RWPE2 (cell line): ENCODE data around the gene PRICKLE4.

ENCODE experiments used
- ATAC-seq: fragments of 200-7000 bp; cut with Tn5 transposase; 3 replicates; pipeline ENCODE4 v1.9.1; 2021; ENCODE audit warnings: low read depth
- DNase-seq: peaks from one replicate; pipeline ENCODE4 v3.0.0-alpha.2; 2020; ENCODE audit warnings: low spot score
- H3K27ac ChIP-seq: fragments of 450-650 bp; 2 replicates; pipeline ENCODE4 v1.5.1; 2017; ENCODE audit warnings: mild to moderate bottlenecking; ENCODE audit not compliant: poor library complexity, severe bottlenecking
- H3K27me3 ChIP-seq: fragments of 250-450 bp; sonication (Bioruptor Pico); 2 replicates; pipeline ENCODE4 v1.5.1; 2021; ENCODE audit warnings: mild to moderate bottlenecking, moderate library complexity; ENCODE audit not compliant: insufficient read depth, poor library complexity, severe bottlenecking
- H3K36me3 ChIP-seq: fragments of 250-450 bp; sonication (Bioruptor Pico); 2 replicates; pipeline ENCODE4 v1.5.1; 2020; ENCODE audit warnings: low read depth, mild to moderate bottlenecking, moderate library complexity
- H3K4me1 ChIP-seq: fragments of 250-450 bp; sonication (Bioruptor Pico); 2 replicates; pipeline ENCODE4 v1.5.1; 2021; ENCODE audit warnings: mild to moderate bottlenecking, moderate library complexity; ENCODE audit not compliant: insufficient read depth, poor library complexity, severe bottlenecking
- H3K4me3 ChIP-seq: fragments of 250-450 bp; sonication (Bioruptor Pico); 2 replicates; pipeline ENCODE4 v1.5.1; 2021; ENCODE audit warnings: mild to moderate bottlenecking, moderate library complexity; ENCODE audit not compliant: severe bottlenecking
- H3K9me3 ChIP-seq: fragments of 250-450 bp; sonication (Bioruptor Pico); 2 replicates; pipeline ENCODE4 v1.5.1; 2021; ENCODE audit warnings: mild to moderate bottlenecking, moderate library complexity; ENCODE audit not compliant: severe bottlenecking
- TF ChIP-seq, protein P1 (sequence below): fragments of 450-650 bp; IDR thresholded peaks from one replicate; pipeline ENCODE4 v1.5.1; 2017; ENCODE audit warnings: mild to moderate bottlenecking, moderate library complexity; ENCODE audit not compliant: poor library complexity, severe bottlenecking

PRICKLE4 gene

DNA sequence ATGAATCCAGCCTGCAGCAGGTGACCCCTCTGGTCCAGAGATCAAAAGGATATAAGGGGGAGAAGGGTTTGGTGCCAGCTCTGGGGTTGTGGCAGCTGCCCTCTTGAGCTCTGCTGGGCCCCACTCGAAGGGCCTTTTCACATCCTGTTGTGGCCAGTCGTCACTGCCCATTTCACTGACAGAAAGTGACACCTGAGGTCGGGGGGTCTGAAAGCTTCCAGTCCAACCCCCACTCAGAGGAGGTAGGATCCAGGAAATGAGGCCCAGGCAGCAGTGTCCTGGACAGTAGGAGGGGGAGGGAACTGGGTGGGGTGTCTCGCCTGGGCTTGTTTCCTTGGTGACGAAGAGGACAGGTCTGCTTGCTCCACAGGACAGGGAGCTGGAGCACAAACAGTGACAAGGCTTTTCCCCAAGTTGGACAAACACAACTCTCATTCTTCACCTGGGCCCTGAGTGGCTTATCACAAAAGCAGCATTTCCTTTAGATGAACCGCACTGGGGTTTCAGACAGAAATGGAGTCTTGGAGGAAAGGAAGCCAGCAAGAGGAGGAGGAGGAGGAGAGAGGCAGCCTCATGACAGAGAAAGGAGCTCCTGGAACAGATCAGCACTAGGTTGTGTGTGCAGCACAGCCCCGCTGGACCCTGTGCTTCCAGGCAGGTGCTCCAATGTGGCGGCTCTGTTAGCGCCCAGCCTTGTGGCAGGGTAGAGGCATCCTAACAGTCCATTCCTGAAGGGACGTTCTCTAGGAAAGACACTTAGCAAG is 11.9 kb upstream of the PRICKLE4 start:
- no peak overlapping the region for H3K4me3 ChIP-seq
- TF ChIP-seq, protein P1, sequence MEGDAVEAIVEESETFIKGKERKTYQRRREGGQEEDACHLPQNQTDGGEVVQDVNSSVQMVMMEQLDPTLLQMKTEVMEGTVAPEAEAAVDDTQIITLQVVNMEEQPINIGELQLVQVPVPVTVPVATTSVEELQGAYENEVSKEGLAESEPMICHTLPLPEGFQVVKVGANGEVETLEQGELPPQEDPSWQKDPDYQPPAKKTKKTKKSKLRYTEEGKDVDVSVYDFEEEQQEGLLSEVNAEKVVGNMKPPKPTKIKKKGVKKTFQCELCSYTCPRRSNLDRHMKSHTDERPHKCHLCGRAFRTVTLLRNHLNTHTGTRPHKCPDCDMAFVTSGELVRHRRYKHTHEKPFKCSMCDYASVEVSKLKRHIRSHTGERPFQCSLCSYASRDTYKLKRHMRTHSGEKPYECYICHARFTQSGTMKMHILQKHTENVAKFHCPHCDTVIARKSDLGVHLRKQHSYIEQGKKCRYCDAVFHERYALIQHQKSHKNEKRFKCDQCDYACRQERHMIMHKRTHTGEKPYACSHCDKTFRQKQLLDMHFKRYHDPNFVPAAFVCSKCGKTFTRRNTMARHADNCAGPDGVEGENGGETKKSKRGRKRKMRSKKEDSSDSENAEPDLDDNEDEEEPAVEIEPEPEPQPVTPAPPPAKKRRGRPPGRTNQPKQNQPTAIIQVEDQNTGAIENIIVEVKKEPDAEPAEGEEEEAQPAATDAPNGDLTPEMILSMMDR: no peak
- peak overlapping the region; percentile 2 for H3K27ac ChIP-seq
- no peak for ATAC-seq
- H3K4me1 ChIP-seq: peaks cover 7% of the 10 kb centered on the region
- DNase-seq: no peak
- peaks cover 16% of the 10 kb centered on the region for H3K36me3 ChIP-seq
- no peaks in the 10 kb centered on the region for H3K27me3 ChIP-seq
- no peaks in the 10 kb centered on the region for H3K9me3 ChIP-seq

DNA sequence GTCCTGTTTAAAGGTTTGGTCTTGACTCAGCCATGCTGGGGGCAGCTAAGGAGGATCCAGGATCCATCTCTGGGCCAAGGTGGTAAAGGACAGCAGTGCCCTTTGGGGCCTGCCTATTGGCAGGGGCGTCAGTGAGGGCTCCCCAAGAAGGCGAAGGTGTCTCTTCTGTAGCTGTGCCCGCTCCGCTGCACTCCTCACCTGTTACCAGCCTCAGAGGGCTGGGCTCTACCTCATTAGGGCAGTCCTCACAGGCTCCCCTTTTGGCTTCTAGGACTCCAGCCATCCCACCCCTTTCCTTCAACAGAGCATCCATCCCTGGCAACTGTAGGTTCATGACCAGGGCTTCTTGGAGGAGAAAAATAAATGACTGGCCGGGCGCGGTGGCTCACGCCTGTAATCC is 11.2 kb upstream of the PRICKLE4 start:
- DNase-seq: no peak

DNA sequence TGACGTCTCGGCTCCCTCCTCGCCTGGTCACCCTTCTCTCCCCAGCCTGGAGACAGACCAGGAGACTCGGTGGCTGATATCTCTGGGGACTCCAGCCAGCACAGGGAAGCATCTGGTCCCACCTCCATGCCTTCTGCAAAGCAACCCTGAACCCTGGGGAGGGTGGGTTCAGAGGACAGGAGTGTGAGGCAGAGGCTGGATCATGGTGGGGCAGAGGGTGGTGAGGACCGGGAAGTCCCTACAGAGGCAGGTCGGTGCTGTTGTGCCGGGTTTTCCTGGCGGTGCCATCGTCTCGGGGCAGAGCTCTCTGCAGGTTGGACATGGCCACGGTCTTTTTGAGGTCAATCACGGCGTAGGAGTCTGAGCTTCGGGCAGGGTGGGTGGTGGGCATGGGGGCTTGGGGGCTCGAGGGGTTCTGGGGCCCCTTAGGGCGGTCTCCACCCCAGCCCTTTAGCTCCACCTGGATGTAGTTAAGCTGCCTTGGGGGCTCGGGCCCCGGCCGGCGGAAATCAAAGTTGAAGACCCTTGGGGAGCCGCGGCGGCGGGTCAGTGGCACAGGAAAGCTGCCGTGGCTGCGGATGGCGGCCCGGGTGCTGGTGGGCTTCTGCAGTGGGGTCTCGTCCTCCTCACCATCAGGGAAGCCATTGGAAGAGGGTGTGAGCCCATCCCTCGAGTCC is 10.1 kb upstream of the PRICKLE4 start:
- peaks cover 7% of the 10 kb centered on the region for H3K4me1 ChIP-seq
- H3K27ac ChIP-seq: no peak overlapping the region
- ATAC-seq (no peak), DNase-seq (no peak)
- peaks cover 30% of the 10 kb centered on the region for H3K36me3 ChIP-seq
- H3K4me3 ChIP-seq: no peak overlapping the region
- TF ChIP-seq, protein P1: no peak
- H3K27me3 ChIP-seq: no peaks in the 10 kb centered on the region
- no peaks in the 10 kb centered on the region for H3K9me3 ChIP-seq

More for the DNA sequence above, 11.2 kb upstream of the PRICKLE4 start:
- Histone ChIP-seq H3K4me3 (no peak overlapping the region), H3K27me3 (no peaks in the 10 kb centered on the region), H3K4me1 (peaks cover 7% of the 10 kb centered on the region), H3K36me3 (peaks cover 18% of the 10 kb centered on the region), H3K9me3 (no peaks in the 10 kb centered on the region), H3K27ac (no peak overlapping the region)
- no peak for ATAC-seq
- TF ChIP-seq, protein P1: no peak

DNA sequence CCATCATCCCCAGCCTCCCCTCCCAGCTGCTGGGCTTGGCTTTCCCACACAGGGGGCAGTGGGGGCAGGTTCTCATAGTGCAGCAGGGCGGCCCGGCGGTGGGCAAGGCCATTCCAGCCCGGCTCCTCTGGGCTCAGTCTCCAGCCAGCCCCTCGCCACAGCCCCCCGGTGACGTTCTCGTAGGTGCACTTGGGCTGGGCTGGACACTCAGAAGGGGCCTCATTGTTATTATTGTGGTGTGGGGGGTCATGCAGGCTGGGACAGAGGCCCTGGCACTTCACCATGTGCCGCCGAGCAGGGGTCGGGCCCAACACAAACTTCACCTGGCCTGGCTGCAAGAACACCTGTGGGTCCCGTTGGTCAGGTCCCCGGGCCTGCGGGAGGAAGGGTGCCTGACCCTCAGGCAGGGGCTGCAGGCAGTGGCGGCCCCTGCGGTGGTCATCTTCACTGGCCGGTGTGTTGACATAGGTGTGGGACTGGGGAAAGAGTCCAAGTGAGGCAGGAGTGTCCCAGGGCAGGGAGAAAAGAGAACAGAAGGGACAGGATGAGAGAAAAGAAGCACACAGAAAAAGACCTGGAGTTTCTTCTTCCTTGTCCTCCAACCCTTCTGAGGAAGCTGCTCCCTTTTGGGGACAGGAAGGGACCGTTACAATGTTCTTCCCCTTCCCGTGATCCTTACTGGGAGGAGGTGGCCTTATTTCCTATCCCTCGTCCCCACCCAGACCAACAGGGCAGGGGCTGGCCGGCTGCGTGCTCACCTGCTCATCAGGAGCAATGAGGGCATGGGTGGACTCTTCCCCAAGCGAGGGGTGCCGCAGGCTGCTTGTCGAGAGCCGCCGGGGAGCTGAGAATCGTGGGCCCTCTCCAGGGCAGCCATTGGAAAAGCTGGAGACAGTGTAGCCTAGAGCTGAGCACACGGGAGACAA is 9.3 kb upstream of the PRICKLE4 start:
- ATAC-seq (no peak), DNase-seq (no peak)
- peaks cover 7% of the 10 kb centered on the region for H3K4me1 ChIP-seq
- H3K36me3 ChIP-seq: peaks cover 38% of the 10 kb centered on the region
- TF ChIP-seq, protein P1: no peak
- no peaks in the 10 kb centered on the region for H3K27me3 ChIP-seq
- no peak overlapping the region for H3K4me3 ChIP-seq
- H3K27ac ChIP-seq: no peak overlapping the region
- H3K9me3 ChIP-seq: no peaks in the 10 kb centered on the region
